ENCODE data around the gene GALE.

Gene GALE

DNA sequence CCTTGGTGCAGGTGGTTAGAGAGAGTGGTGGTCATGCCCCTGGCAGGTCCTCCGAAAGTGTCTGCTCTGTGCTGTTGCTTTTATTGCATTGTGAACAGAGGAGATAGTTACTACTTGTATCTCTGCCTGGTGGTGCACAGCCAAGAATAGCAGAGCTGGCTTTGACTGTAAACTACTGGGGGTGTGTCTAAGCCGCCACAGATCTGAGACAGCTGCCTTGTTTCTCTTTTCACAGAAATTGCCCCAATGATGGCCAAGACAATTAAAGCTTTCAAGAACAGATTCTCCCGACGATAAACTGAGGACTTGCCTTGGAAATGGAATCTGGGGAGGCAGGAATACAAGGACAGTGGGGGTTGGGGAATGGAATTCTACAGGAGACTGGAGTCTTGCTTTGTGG lies 41.3 kb downstream of the GALE start:
- peaks cover 89% of the 10 kb centered on the region for H3K36me3 ChIP-seq (ENCODE audit: insufficient read depth, low read length)
- no peaks in the 10 kb centered on the region for H3K27me3 ChIP-seq (ENCODE audit: control insufficient read depth, insufficient read depth, low read length)
- no peak overlapping the region for H3K9ac ChIP-seq (ENCODE audit: low read depth, low read length)
- H3K4me2 ChIP-seq (ENCODE audit: low read length): no peak overlapping the region
- H3K9me3 ChIP-seq (replicated peaks; ENCODE audit: low read length): no peaks in the 10 kb centered on the region
- no peak overlapping the region for H3K4me3 ChIP-seq (ENCODE audit: low read length)
- H3K4me1 ChIP-seq (ENCODE audit: control insufficient read depth, insufficient read depth, low read length): peaks cover 8% of the 10 kb centered on the region

DNA sequence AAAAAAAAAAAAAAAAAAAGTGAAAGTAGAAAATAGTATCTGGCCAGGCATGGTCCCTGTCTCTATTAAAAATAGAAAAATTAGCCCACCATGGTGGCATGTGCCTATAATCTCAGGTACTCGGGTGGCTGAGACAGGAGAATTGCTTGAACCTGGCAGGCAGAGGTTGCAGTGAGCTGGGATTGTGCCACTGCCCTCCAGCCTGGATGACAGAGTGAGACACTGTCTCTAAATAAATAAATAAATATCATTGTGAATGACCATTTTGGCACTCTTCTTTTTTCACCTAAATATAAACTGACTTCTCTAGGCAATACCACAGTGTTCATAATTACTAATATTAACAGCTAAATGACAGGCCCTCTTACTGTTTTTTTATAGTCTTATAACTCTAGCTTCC lies 42.7 kb downstream of the GALE start:
- peaks cover 91% of the 10 kb centered on the region for H3K36me3 ChIP-seq (ENCODE audit: insufficient read depth, low read length)
- H3K9me3 ChIP-seq (replicated peaks; ENCODE audit: low read length): no peaks in the 10 kb centered on the region
- peaks cover 8% of the 10 kb centered on the region for H3K4me1 ChIP-seq (ENCODE audit: control insufficient read depth, insufficient read depth, low read length)
- H3K4me2 ChIP-seq (ENCODE audit: low read length): no peak overlapping the region
- no peak overlapping the region for H3K4me3 ChIP-seq (ENCODE audit: low read length)
- no peak overlapping the region for H3K9ac ChIP-seq (ENCODE audit: low read depth, low read length)
- H3K27me3 ChIP-seq (ENCODE audit: control insufficient read depth, insufficient read depth, low read length): no peaks in the 10 kb centered on the region

DNA sequence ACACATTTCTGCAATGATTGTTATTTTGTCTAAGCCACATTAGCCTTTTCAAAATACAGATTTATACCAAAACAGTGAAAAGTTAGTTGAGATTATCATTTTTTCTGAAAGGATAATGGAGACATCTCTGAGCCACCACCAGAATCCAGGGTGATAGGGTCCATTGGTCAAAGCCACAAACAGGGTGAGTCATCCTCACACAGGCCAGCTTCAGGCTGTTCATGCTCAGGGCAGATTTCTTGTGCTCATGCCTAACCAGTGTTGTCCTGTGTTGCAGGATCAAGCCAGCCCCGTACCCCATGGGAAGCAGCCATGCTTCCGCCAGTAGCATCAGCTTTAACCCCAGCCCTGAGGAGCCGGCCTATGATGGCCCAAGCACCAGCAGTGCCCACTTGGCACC lies 43.9 kb downstream of the GALE start:
- H3K4me2 ChIP-seq (ENCODE audit: low read length): no peak overlapping the region
- no peak overlapping the region for H3K9ac ChIP-seq (ENCODE audit: low read depth, low read length)
- no peaks in the 10 kb centered on the region for H3K9me3 ChIP-seq (replicated peaks; ENCODE audit: low read length)
- H3K36me3 ChIP-seq (ENCODE audit: insufficient read depth, low read length): peaks cover 92% of the 10 kb centered on the region
- no peaks in the 10 kb centered on the region for H3K27me3 ChIP-seq (ENCODE audit: control insufficient read depth, insufficient read depth, low read length)
- no peak overlapping the region for H3K4me3 ChIP-seq (ENCODE audit: low read length)
- H3K4me1 ChIP-seq (ENCODE audit: control insufficient read depth, insufficient read depth, low read length): peaks cover 8% of the 10 kb centered on the region

DNA sequence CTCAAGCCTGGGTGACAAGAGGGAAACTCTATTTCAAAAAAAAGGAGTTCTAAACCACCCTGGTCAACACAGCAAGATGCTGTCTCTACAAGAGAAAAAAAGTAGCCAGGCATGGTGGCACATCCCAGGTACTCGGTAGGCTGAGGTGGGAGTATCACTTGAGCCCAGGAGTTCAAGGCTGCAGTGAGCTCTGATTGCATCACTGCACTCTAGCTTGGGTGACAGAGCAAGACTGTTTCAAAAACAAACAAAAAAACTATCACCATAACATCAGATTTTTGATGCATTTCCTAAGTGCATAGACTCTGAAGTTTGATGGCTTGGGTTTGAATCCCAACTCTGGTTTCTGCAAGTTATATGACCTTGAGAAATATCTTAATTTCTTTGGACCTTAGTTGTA lies 47.6 kb downstream of the GALE start:
- H3K9me3 ChIP-seq (replicated peaks; ENCODE audit: low read length): no peaks in the 10 kb centered on the region
- H3K9ac ChIP-seq (ENCODE audit: low read depth, low read length): no peak overlapping the region
- peaks cover 11% of the 10 kb centered on the region for H3K4me1 ChIP-seq (ENCODE audit: control insufficient read depth, insufficient read depth, low read length)
- no peaks in the 10 kb centered on the region for H3K27me3 ChIP-seq (ENCODE audit: control insufficient read depth, insufficient read depth, low read length)
- no peak overlapping the region for H3K4me2 ChIP-seq (ENCODE audit: low read length)
- H3K36me3 ChIP-seq (ENCODE audit: insufficient read depth, low read length): peaks cover 82% of the 10 kb centered on the region
- no peak overlapping the region for H3K4me3 ChIP-seq (ENCODE audit: low read length)

DNA sequence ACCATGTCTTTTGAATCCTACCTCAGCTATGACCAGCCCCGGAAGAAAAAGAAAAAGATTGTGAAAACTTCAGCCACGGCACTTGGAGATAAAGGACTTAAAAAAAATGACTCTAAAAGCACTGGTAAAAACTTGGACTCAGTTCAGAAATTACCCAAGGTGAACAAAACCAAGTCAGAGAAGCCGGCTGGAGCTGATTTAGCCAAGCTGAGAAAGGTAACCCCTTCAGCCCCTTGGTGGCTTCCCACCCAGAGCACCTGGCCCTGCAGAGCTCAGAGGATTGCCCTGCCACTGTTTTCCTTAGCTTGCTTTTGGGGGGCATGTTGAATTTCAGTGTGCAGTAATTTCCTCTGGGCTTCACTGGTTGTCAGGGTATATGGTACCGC lies 48.7 kb downstream of the GALE start:
- Histone ChIP-seq H3K4me2 (ENCODE audit: low read length) (no peak overlapping the region), H3K27me3 (ENCODE audit: control insufficient read depth, insufficient read depth, low read length) (no peaks in the 10 kb centered on the region), H3K9me3 (replicated peaks; ENCODE audit: low read length) (no peaks in the 10 kb centered on the region), H3K36me3 (ENCODE audit: insufficient read depth, low read length) (peaks cover 81% of the 10 kb centered on the region), H3K9ac (ENCODE audit: low read depth, low read length) (no peak overlapping the region), H3K4me1 (ENCODE audit: control insufficient read depth, insufficient read depth, low read length) (peaks cover 10% of the 10 kb centered on the region), H3K4me3 (ENCODE audit: low read length) (no peak overlapping the region)

DNA sequence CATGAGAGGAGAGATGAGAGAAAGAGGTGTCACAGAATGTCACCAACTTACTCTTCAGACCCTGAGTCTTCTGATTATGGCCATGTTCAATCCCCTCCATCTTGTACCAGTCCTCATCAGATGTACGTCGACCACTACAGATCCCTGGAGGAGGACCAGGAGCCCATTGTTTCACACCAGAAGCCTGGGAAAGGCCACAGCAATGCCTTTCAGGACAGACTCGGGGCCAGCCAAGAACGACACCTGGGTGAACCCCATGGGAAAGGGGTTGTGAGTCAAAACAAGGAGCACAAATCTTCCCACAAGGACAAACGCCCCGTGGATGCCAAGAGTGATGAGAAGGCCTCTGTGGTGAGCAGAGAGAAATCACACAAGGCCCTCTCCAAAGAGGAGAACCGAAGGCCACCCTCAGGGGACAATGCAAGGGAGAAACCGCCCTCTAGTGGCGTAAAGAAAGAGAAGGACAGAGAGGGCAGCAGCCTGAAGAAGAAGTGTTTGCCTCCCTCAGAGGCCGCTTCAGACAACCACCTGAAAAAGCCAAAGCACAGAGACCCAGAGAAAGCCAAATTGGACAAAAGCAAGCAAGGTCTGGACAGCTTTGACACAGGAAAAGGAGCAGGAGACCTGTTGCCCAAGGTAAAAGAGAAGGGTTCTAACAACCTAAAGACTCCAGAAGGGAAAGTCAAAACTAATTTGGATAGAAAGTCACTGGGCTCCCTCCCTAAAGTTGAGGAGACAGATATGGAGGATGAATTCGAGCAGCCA lies 49.3 kb downstream of the GALE start:
- Histone ChIP-seq H3K9ac (ENCODE audit: low read depth, low read length) (no peak overlapping the region), H3K4me3 (ENCODE audit: low read length) (no peak overlapping the region), H3K9me3 (replicated peaks; ENCODE audit: low read length) (no peaks in the 10 kb centered on the region), H3K4me1 (ENCODE audit: control insufficient read depth, insufficient read depth, low read length) (peaks cover 5% of the 10 kb centered on the region), H3K4me2 (ENCODE audit: low read length) (no peak overlapping the region), H3K36me3 (ENCODE audit: insufficient read depth, low read length) (peaks cover 78% of the 10 kb centered on the region), H3K27me3 (ENCODE audit: control insufficient read depth, insufficient read depth, low read length) (no peaks in the 10 kb centered on the region)

DNA sequence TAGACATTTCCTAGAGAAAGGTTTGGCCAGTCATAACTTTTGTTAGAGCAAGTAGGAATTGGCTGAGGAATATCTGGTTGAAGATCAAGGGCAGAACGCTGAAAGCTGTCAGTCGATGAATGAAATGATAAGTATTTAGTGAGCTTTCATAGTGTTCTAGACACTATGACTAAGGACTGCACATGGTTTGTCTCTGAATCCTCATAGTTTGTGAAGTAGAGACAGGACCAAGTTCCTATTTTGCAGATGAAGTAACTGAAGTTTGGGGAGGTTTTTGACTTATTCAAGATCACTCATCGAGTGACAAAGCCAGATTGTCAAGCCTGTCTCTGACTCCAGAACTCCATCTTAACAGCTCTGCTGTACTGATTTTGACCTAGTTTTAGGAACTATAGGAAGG lies 52.5 kb downstream of the GALE start:
- H3K27me3 ChIP-seq (ENCODE audit: control insufficient read depth, insufficient read depth, low read length): no peaks in the 10 kb centered on the region
- no peak overlapping the region for H3K9ac ChIP-seq (ENCODE audit: low read depth, low read length)
- H3K4me2 ChIP-seq (ENCODE audit: low read length): no peak overlapping the region
- H3K9me3 ChIP-seq (replicated peaks; ENCODE audit: low read length): no peaks in the 10 kb centered on the region
- peaks cover 46% of the 10 kb centered on the region for H3K36me3 ChIP-seq (ENCODE audit: insufficient read depth, low read length)
- no peak overlapping the region for H3K4me3 ChIP-seq (ENCODE audit: low read length)
- peaks cover 17% of the 10 kb centered on the region for H3K4me1 ChIP-seq (ENCODE audit: control insufficient read depth, insufficient read depth, low read length)

Measured in skeletal muscle satellite cell (primary cell).